Small intestine (tissue), 7 donors: Measurements from ENCODE around the gene GRIK5. TPM values are rescaled to one million over a fixed set of nuclear protein-coding genes. Genes with fewer than 3 reads are reported as not detected.

Experiments
- DNase-seq, 2 donors: peaks; one replicate each; pipeline versions ENCODE4 v3.0.0 to v3.0.0-alpha.2; 2013
- FAIRE-seq: peaks from 2 replicates; lab custom pipeline; 2012; peaks lifted over from hg19 to GRCh38; lab: Jason Lieb, UNC
- H3K27ac ChIP-seq, 3 donors: one replicate each; pipeline ENCODE4 v1.5.1; 2013; ENCODE audit warnings: low read length in 2 of 3, mild to moderate bottlenecking in 2 of 3, control low read depth in 1 of 3, inconsistent platforms in 1 of 3, low read depth in 1 of 3, moderate library complexity in 1 of 3
- H3K27me3 ChIP-seq, 3 donors: one replicate each; pipeline ENCODE4 v1.6.1; 2013; ENCODE audit warnings: low read length in 3 of 3, inconsistent platforms in 1 of 3; ENCODE audit not compliant: control insufficient read depth in 3 of 3, insufficient read depth in 3 of 3
- H3K36me3 ChIP-seq, 3 donors: one replicate each; pipeline ENCODE4 v1.6.1; 2013; ENCODE audit warnings: low read length in 3 of 3, inconsistent platforms in 1 of 3, low read depth in 1 of 3, mild to moderate bottlenecking in 1 of 3, moderate library complexity in 1 of 3; ENCODE audit not compliant: control insufficient read depth in 3 of 3, insufficient read depth in 2 of 3
- H3K4me1 ChIP-seq, 3 donors: one replicate each; pipeline ENCODE4 v1.6.1; 2013; ENCODE audit warnings: low read length in 2 of 3, inconsistent platforms in 1 of 3, low read depth in 1 of 3, mild to moderate bottlenecking in 1 of 3, moderate library complexity in 1 of 3; ENCODE audit not compliant: control insufficient read depth in 3 of 3, insufficient read depth in 2 of 3
- H3K4me3 ChIP-seq, 3 donors: one replicate each; pipeline ENCODE4 v1.5.1; 2013; ENCODE audit warnings: low read length in 3 of 3, control low read depth in 1 of 3, inconsistent platforms in 1 of 3, low read depth in 1 of 3, mild to moderate bottlenecking in 1 of 3, moderate library complexity in 1 of 3
- H3K9me3 ChIP-seq, 2 donors: one replicate each; pipeline ENCODE4 v1.6.1; 2013; ENCODE audit warnings: low read depth in 1 of 2, low read length in 1 of 2; ENCODE audit not compliant: control insufficient read depth in 2 of 2, insufficient read depth in 1 of 2
- WGBS, 3 donors: extraction: QIAGEN DNeasy Blood & Tissue Kit; methylation state at CpG; one replicate each; pipeline ENCODE4 v1.1.7; 2013; 5-methylcytosine and 5-hydroxymethylcytosine counted together
- polyA plus RNA-seq, 4 donors: library from polyadenylated mRNA; stranded (reverse) in 3 of 4; unstranded in 1 of 4; fragments of 200-250 nt in 3 of 4; fragments of 120-200 nt in 1 of 4; gene quantifications; one replicate each; pipeline versions ENCODE4 v1.2.1 to v1.2.3, GENCODE V29; 2013
- donor health status: healthy with polysubstance abuse.
- donor health status: control.
- donor health status: control.
- donor health status: Bipolar disorder and iron deficiency.
- donor health status: healthy.

The GRIK5 gene
- polyA plus RNA-seq, 4 donors = 0.27 to 1.6 (median 0.68) TPM; not detected in 1

GRCh38 chr19:41965106-41965505 is 104.9 kb downstream of the GRIK5 start:
- Histone ChIP-seq H3K9me3 (no peaks in the 10 kb centered on the region), H3K27me3 (no peaks in the 10 kb centered on the region), H3K4me1 (peaks cover 0 to 11% (median 0%) of the 10 kb centered on the region in 3 donors), H3K27ac (no peak overlapping the region), H3K4me3 (no peak overlapping the region), H3K36me3 (no peaks in the 10 kb centered on the region)
- WGBS, 3 donors = 60 to 64% (median 61%) methylated on average over 4 to 5 of the region's 5 CpGs
- DNase-seq (no peak), FAIRE-seq (no peak)

DNA sequence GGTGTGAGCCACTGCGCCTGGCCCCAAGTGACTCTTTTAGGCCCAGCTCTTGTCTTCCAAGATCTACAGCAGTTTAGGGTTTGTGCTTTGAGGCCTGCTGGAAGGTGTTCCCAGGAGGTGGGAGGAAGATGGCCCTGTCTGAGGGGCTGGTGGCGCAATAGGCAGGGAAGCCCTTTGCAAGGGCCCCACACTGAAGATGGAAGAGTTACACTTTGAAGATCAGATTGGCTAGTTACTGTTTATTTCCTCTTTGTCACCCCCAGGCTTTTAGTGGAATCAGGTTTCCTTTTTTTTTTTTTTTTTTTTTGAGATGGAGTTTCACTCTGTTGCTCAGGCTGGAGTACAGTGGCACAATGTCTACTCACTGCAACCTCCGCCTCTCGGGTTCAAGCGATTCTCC is 109.0 kb downstream of the GRIK5 start:
- no peak for DNase-seq
- no peaks in the 10 kb centered on the region for H3K9me3 ChIP-seq
- no peak overlapping the region for H3K4me3 ChIP-seq
- no peak overlapping the region for H3K27ac ChIP-seq
- peaks cover 0 to 14% (median 3%) of the 10 kb centered on the region in 3 donors for H3K4me1 ChIP-seq
- no peak for FAIRE-seq
- H3K36me3 ChIP-seq = peaks cover 0 to 15% (median under 1%) of the 10 kb centered on the region in 3 donors
- WGBS, 3 donors = 95 to 97% (median 95%) methylated on average over 5 of the region's 5 CpGs
- H3K27me3 ChIP-seq = no peaks in the 10 kb centered on the region

- no peak for FAIRE-seq
- peak; percentile 93 to 97 for DNase-seq
Observed at GRCh38 chr19:41959056-41960053, 110.7 kb downstream of the GRIK5 start, which contains the start of gene RABAC1. RABAC1 (minus strand) TSS chr19:41959321; CDS start chr19:41959292, 29 bp downstream.

GRCh38 chr19:41958367-41959055 is 111.5 kb downstream of the GRIK5 start:
- peaks cover 0 to 20% (median 3%) of the 10 kb centered on the region in 3 donors for H3K4me1 ChIP-seq
- no peaks in the 10 kb centered on the region for H3K27me3 ChIP-seq
- peak overlapping the region; percentile 89 to 99 (median 98) for H3K27ac ChIP-seq
- no peaks in the 10 kb centered on the region for H3K9me3 ChIP-seq
- peak overlapping the region; percentile 69 to 99 (median 79) for H3K4me3 ChIP-seq
- 0 to 1% (median 0%) methylated on average over 34 to 43 of the region's 43 CpGs for WGBS, 3 donors
- DNase-seq = peak; percentile 91 to 95
- peaks cover 0 to 23% (median 3%) of the 10 kb centered on the region in 3 donors for H3K36me3 ChIP-seq
- FAIRE-seq = no peak

More at GRCh38 chr19:41959056-41960053, 110.7 kb downstream of the GRIK5 start, which contains the start of gene RABAC1:
- 5 to 6% (median 5%) methylated on average over 39 to 46 of the region's 46 CpGs for WGBS, 3 donors
- Histone ChIP-seq H3K9me3 (no peaks in the 10 kb centered on the region), H3K27ac (peak within 1 kb of the TSS; percentile 89 to 99 (median 98)), H3K27me3 (no peaks in the 10 kb centered on the region), H3K4me3 (peak within 1 kb of the TSS; percentile 69 to 99 (median 79)), H3K4me1 (peaks cover 0 to 20% (median 3%) of the 10 kb centered on the region in 3 donors), H3K36me3 (peaks cover 0 to 23% (median 3%) of the 10 kb centered on the region in 3 donors)

GRCh38 chr19:41957838-41958366 is 112.1 kb downstream of the GRIK5 start:
- WGBS, 3 donors = 3 to 14% (median 14%) methylated on average over 10 of the region's 10 CpGs
- FAIRE-seq (no peak), DNase-seq (peak; percentile 94 to 97)
- no peaks in the 10 kb centered on the region for H3K9me3 ChIP-seq
- H3K27ac ChIP-seq = peak overlapping the region; percentile 94 to 99 (median 98)
- H3K4me3 ChIP-seq = peak overlapping the region; percentile 69 to 99 (median 79)
- peaks cover 0 to 23% (median 3%) of the 10 kb centered on the region in 3 donors for H3K36me3 ChIP-seq
- H3K4me1 ChIP-seq = peaks cover 0 to 20% (median 3%) of the 10 kb centered on the region in 3 donors
- no peaks in the 10 kb centered on the region for H3K27me3 ChIP-seq

GRCh38 chr19:41957161-41957837 is 112.7 kb downstream of the GRIK5 start:
- no peak for FAIRE-seq
- Histone ChIP-seq H3K4me1 (peaks cover 0 to 20% (median 3%) of the 10 kb centered on the region in 3 donors), H3K9me3 (no peaks in the 10 kb centered on the region), H3K4me3 (peak overlapping the region in 1 of 3 donors; percentile 24), H3K36me3 (peaks cover 0 to 23% (median 3%) of the 10 kb centered on the region in 3 donors), H3K27ac (peak overlapping the region; percentile 94 to 99 (median 98)), H3K27me3 (no peaks in the 10 kb centered on the region)
- WGBS, 3 donors = 25 to 65% (median 49%) methylated on average over 11 of the region's 11 CpGs
- peak; percentile 38 to 88 for DNase-seq

DNA sequence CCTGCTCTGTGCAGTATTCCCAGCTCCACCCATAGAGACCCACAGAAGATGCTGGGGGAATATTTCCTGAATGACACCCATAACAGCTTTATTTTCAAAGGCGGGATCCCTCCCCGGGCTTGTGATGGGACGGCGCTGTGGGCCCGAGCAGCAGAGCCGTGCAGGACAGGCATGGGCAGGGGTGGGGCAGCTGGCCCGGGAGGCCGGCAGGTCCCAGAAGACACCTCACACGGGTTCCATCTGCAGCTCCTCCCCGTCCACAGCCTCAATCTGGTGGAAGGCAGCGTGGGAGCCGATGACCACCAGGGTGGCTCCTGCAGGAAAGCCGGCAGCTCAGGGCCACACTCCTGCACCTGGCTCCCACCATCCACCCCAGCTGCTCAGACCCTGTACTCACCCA is 113.4 kb downstream of the GRIK5 start:
- DNase-seq (peak in 1 of 2 donors; percentile 23), FAIRE-seq (no peak)
- Histone ChIP-seq H3K4me3 (peak overlapping the region in 1 of 3 donors; percentile 24), H3K27ac (peak overlapping the region in 2 of 3 donors; percentile 94 to 98), H3K4me1 (peaks cover 0 to 20% (median 3%) of the 10 kb centered on the region in 3 donors), H3K27me3 (no peaks in the 10 kb centered on the region), H3K9me3 (no peaks in the 10 kb centered on the region), H3K36me3 (peaks cover 0 to 23% (median 3%) of the 10 kb centered on the region in 3 donors)
- 32 to 83% (median 73%) methylated on average over 12 to 13 of the region's 13 CpGs for WGBS, 3 donors
